Measurements from ENCODE around the gene LAMB2. TPM values are rescaled to one million over a fixed set of nuclear protein-coding genes. Genes with fewer than 3 reads are reported as not detected.

Gene LAMB2
- total RNA-seq, 2 experiments from 2014 or later: 0.36 to 0.60 TPM

DNA sequence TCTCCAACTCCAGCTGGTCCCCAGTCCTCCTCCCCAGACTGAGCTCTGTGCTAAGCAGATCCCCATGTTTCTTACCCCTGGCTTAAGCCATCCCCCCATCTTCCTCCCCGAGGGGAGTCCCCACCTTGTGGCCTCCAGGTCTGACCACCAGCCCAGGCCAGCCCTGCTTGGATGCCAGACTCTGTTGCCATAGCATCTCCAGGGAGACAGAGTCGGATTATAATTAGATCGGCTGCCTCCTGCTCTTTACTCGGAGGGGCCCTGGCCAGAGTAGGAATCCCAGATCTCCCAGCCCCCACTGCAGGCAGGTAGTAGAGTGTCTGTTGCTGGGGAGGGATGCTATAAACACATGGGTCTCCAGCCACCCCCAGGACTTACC, 40.9 kb upstream of the LAMB2 start:
- H3K4me1 ChIP-seq (ENCODE audit: insufficient read depth, low read length): peaks cover 26% of the 10 kb centered on the region
- no peaks in the 10 kb centered on the region for H3K36me3 Mint-ChIP-seq (ENCODE audit: low read depth)
- no peaks in the 10 kb centered on the region for H3K27me3 ChIP-seq (ENCODE audit: control insufficient read depth in 1 of 2, insufficient read depth in 2 of 2, low read length in 2 of 2)
- H3K9me3 Mint-ChIP-seq: no peaks in the 10 kb centered on the region
- POLR2A ChIA-PET: interaction anchor here (1.2 kb wide), 1 partner anchor 152 kb away, joined by 3 read pairs; the partner anchor contains the start of gene NDUFAF3
- intact Hi-C loops (cut with DNase I, micrococcal nuclease): loop anchor here in 1 of 2 experiments (5.0 kb wide), 2 partner anchors 104 to 294 kb away; partner anchors contain the start of gene C3orf62
- peaks cover 26% of the 10 kb centered on the region for H3K4me1 Mint-ChIP-seq (ENCODE audit: low read depth)
- H3K4me3 ChIP-seq (ENCODE audit: low read length): no peak overlapping the region
- H3K27ac Mint-ChIP-seq: no peak overlapping the region
- H3K4me3 Mint-ChIP-seq: no peak overlapping the region
- peaks cover under 1% of the 10 kb centered on the region for H3K27me3 Mint-ChIP-seq
- TF ChIP-seq, protein P1, sequence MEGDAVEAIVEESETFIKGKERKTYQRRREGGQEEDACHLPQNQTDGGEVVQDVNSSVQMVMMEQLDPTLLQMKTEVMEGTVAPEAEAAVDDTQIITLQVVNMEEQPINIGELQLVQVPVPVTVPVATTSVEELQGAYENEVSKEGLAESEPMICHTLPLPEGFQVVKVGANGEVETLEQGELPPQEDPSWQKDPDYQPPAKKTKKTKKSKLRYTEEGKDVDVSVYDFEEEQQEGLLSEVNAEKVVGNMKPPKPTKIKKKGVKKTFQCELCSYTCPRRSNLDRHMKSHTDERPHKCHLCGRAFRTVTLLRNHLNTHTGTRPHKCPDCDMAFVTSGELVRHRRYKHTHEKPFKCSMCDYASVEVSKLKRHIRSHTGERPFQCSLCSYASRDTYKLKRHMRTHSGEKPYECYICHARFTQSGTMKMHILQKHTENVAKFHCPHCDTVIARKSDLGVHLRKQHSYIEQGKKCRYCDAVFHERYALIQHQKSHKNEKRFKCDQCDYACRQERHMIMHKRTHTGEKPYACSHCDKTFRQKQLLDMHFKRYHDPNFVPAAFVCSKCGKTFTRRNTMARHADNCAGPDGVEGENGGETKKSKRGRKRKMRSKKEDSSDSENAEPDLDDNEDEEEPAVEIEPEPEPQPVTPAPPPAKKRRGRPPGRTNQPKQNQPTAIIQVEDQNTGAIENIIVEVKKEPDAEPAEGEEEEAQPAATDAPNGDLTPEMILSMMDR (IDR thresholded peaks at IDR 0.05): no peak
- H3K27ac ChIP-seq (ENCODE audit: low read depth in 1 of 2, low read length in 2 of 2): no peak overlapping the region
- CTCF ChIA-PET: no interaction called here
- no peaks in the 10 kb centered on the region for H3K36me3 ChIP-seq (ENCODE audit: insufficient read depth, low read length)
- ATAC-seq (ENCODE audit: poor library complexity): no peak
- DNase-seq: no peak
- H3K9me3 ChIP-seq (ENCODE audit: control insufficient read depth in 1 of 2, insufficient read depth in 1 of 2, low read length in 2 of 2): no peaks in the 10 kb centered on the region

DNA sequence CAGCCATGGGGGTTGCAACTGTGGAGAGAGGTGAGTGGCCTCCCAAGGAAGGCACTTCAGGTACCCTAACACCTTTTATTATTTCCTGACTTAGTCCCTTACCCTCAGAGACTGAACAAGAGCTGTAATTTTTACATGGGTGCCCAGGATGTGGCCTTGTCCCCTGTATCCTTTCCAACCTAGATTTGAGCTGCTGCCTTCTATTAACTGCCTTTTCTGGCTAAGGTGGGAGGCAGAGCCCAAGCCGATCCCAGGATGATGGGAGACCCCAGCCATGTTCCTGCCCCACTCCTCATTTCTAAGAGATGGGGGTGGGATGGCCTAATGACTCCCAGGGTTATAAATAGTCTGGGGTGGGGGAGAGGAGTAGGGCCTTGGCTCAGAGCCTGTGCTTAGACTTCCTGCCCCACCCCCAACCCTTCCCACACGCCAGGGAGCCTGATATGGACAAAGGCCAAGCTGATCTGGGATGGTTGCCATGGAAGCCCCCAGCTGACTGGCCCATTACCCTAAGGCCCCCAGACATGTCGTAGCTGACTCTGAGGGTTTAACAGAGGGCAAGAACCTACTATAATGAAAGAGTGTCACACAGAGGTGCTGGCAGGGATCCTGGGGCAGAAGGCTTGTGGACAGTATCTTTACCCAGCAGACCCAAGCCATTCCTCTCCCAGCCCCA, 40.4 kb upstream of the LAMB2 start:
- POLR2A ChIA-PET: interaction anchor here (1.2 kb wide), 1 partner anchor 151 kb away, joined by 3 read pairs; the partner anchor contains the start of gene NDUFAF3
- TF ChIP-seq, protein P1 (IDR thresholded peaks at IDR 0.05): no peak
- H3K4me3 Mint-ChIP-seq: peak overlapping the region; percentile 73
- H3K9me3 Mint-ChIP-seq: no peaks in the 10 kb centered on the region
- no peaks in the 10 kb centered on the region for H3K36me3 Mint-ChIP-seq (ENCODE audit: low read depth)
- H3K27me3 Mint-ChIP-seq: no peaks in the 10 kb centered on the region
- intact Hi-C loops (cut with DNase I, micrococcal nuclease): loop anchor here in 1 of 2 experiments (5.0 kb wide), 2 partner anchors 104 to 294 kb away; partner anchors contain the start of gene C3orf62
- Histone ChIP-seq H3K4me3 (ENCODE audit: low read length) (no peak overlapping the region), H3K36me3 (ENCODE audit: insufficient read depth, low read length) (no peaks in the 10 kb centered on the region), H3K4me1 (ENCODE audit: insufficient read depth, low read length) (peaks cover 26% of the 10 kb centered on the region), H3K9me3 (ENCODE audit: control insufficient read depth in 1 of 2, insufficient read depth in 1 of 2, low read length in 2 of 2) (no peaks in the 10 kb centered on the region), H3K27me3 (ENCODE audit: control insufficient read depth in 1 of 2, insufficient read depth in 2 of 2, low read length in 2 of 2) (no peaks in the 10 kb centered on the region), H3K27ac (ENCODE audit: low read depth in 1 of 2, low read length in 2 of 2) (no peak overlapping the region)
- CTCF ChIA-PET: no interaction called here
- ATAC-seq (ENCODE audit: poor library complexity) (no peak), DNase-seq (no peak)
- peaks cover 26% of the 10 kb centered on the region for H3K4me1 Mint-ChIP-seq (ENCODE audit: low read depth)
- no peak overlapping the region for H3K27ac Mint-ChIP-seq

DNA sequence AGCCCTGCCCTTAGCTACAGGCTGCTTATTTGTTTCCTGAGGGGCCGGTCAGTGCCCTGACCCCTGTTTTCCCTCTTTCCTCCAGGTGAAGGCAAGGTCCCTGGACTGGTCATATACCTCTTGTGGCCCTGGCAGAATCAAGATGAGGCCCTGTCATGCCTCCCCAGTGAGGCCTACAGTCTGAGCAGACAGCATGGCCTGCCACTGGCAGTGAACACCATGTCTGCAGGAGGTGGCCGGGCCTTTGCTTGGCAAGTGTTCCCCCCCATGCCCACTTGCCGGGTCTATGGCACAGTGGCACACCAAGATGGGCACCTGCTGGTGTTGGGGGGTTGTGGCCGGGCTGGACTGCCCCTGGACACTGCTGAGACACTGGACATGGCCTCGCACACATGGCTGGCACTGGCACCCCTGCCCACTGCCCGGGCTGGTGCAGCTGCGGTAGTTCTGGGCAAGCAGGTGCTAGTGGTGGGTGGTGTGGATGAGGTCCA, 39.7 kb upstream of the LAMB2 start:
- Mint-ChIP-seq H3K27me3 (no peaks in the 10 kb centered on the region), H3K9me3 (no peaks in the 10 kb centered on the region), H3K4me3 (peak overlapping the region; percentile 73), H3K27ac (no peak overlapping the region), H3K36me3 (ENCODE audit: low read depth) (no peaks in the 10 kb centered on the region), H3K4me1 (ENCODE audit: low read depth) (peaks cover 26% of the 10 kb centered on the region)
- Histone ChIP-seq H3K9me3 (ENCODE audit: control insufficient read depth in 1 of 2, insufficient read depth in 1 of 2, low read length in 2 of 2) (no peaks in the 10 kb centered on the region), H3K36me3 (ENCODE audit: insufficient read depth, low read length) (no peaks in the 10 kb centered on the region), H3K4me1 (ENCODE audit: insufficient read depth, low read length) (peaks cover 26% of the 10 kb centered on the region), H3K4me3 (ENCODE audit: low read length) (no peak overlapping the region), H3K27me3 (ENCODE audit: control insufficient read depth in 1 of 2, insufficient read depth in 2 of 2, low read length in 2 of 2) (no peaks in the 10 kb centered on the region), H3K27ac (ENCODE audit: low read depth in 1 of 2, low read length in 2 of 2) (no peak overlapping the region)
- peak in 1 of 14 experiments; percentile 28 for DNase-seq
- intact Hi-C loops (cut with DNase I, micrococcal nuclease): loop anchor here in 1 of 2 experiments (5.0 kb wide), 2 partner anchors 105 to 295 kb away; partner anchors contain the start of gene C3orf62
- no peak for ATAC-seq (ENCODE audit: poor library complexity)
- TF ChIP-seq, protein P1 (IDR thresholded peaks at IDR 0.05): no peak
- ChIA-PET POLR2A (no interaction called here), CTCF (no interaction called here)
